Astrocyte (in vitro differentiated cells and primary cell): ENCODE measurements around the gene RRAS.

Experiments
- CTCF ChIP-seq: IDR thresholded peaks from 2 replicates; pipeline ENCODE4 v1.5.1; 2011; ENCODE audit warnings: low read depth, mild to moderate bottlenecking, inconsistent platforms, low read length, moderate library complexity; ENCODE audit not compliant: insufficient read depth
- EZH2 ChIP-seq: IDR thresholded peaks from 2 replicates; pipeline ENCODE4 v1.6.1; 2012; ENCODE audit warnings: mild to moderate bottlenecking, low read length, inconsistent platforms; ENCODE audit not compliant: insufficient read depth

- TF ChIP-seq CTCF = no peak
- no peak for TF ChIP-seq EZH2
These were observed 45.9 kb upstream of the RRAS start for GRCh38 chr19:49685845-49686332.
